Activated B cell treated with CpG ODN at 0.5 μM for 24 hours (primary cell): ENCODE measurements around the gene MXI1. TPM values are rescaled to one million over a fixed set of nuclear protein-coding genes. Genes with fewer than 3 reads are reported as not detected.

Source experiments
- ATAC-seq: fragments of 200-7000 bp; cut with Tn5 transposase; one replicate; pipeline ENCODE4 v1.10.0; 2021; ENCODE audit warnings: low read depth, mild to moderate bottlenecking, moderate library complexity
- CTCF ChIA-PET: fragments of 350-600 bp; sonication (Branson Sonifier 250); formaldehyde crosslinking; loops from one replicate; lab custom pipeline; 2021; ENCODE audit warnings: antibody characterized with exemption; lab: Charles Lee
- POLR2A ChIA-PET: fragments of 350-600 bp; sonication (Branson Sonifier 250); formaldehyde crosslinking; loops from one replicate; lab custom pipeline; 2021; ENCODE audit warnings: antibody characterized with exemption; lab: Charles Lee
- DNase-seq: peaks from one replicate; pipeline ENCODE4 v3.0.0; 2022
- H3K27ac Mint-ChIP-seq: one replicate; pipeline ENCODE4 v1.8.0; 2020; ENCODE audit warnings: mixed read lengths
- H3K27me3 Mint-ChIP-seq: one replicate; pipeline ENCODE4 v1.8.0; 2021; ENCODE audit warnings: mixed read lengths
- H3K36me3 Mint-ChIP-seq: one replicate; pipeline ENCODE4 v1.8.0; 2021; ENCODE audit warnings: low read depth, mixed read lengths
- H3K4me1 Mint-ChIP-seq: one replicate; pipeline ENCODE4 v1.8.0; 2021; ENCODE audit warnings: mixed read lengths
- H3K4me3 Mint-ChIP-seq: one replicate; pipeline ENCODE4 v1.8.0; 2020; ENCODE audit warnings: mild to moderate bottlenecking, mixed read lengths
- H3K9me3 Mint-ChIP-seq: one replicate; pipeline ENCODE4 v1.8.0; 2020; ENCODE audit warnings: mixed read lengths
- CTCF ChIP-seq: fragments of 200-600 bp; IDR thresholded peaks from one replicate; pipeline ENCODE4 v1.8.0; 2022; ENCODE audit warnings: antibody characterized with exemption, mild to moderate bottlenecking
- intact Hi-C: fragments of 100-400 bp; cut with micrococcal nuclease; formaldehyde crosslinking; loops from one replicate; pipeline ENCODE4 v1.15.1; 2024
- total RNA-seq: library from RNA; stranded (reverse); gene quantifications from 2 replicates; pipeline ENCODE4 v1.2.3, GENCODE V29; 2022

The MXI1 gene
- total RNA-seq, 1 donor from 2014 or later: 8.5 TPM

GRCh38 chr10:110254467-110254866, 47.1 kb downstream of the MXI1 start:
- no peak for TF ChIP-seq CTCF
- Mint-ChIP-seq H3K36me3 (peaks cover 15% of the 10 kb centered on the region), H3K27me3 (no peaks in the 10 kb centered on the region), H3K4me3 (no peak overlapping the region), H3K27ac (no peak overlapping the region), H3K9me3 (peaks cover 3% of the 10 kb centered on the region), H3K4me1 (no peaks in the 10 kb centered on the region)
- DNase-seq: no peak
- ATAC-seq: no peak
- CTCF ChIA-PET: interaction anchor here (1.0 kb wide), 1 partner anchor 15 kb away, joined by 3 read pairs; no protein-coding TSS in a partner anchor
- POLR2A ChIA-PET: no interaction called here
- intact Hi-C loops: no loop called here

- Mint-ChIP-seq H3K27ac (no peak overlapping the region), H3K9me3 (peaks cover 3% of the 10 kb centered on the region), H3K4me1 (no peaks in the 10 kb centered on the region), H3K4me3 (no peak overlapping the region), H3K27me3 (no peaks in the 10 kb centered on the region), H3K36me3 (peaks cover 11% of the 10 kb centered on the region)
- intact Hi-C loops: no loop called here
- ATAC-seq: no peak
- no peak for DNase-seq
- POLR2A ChIA-PET: interaction anchor here (0.6 kb wide), 1 partner anchor 251 kb away, joined by 5 read pairs; no protein-coding TSS in a partner anchor
- TF ChIP-seq CTCF: no peak
- CTCF ChIA-PET: no interaction called here
Measured at GRCh38 chr10:110258542-110258941, 51.1 kb downstream of the MXI1 start.

- POLR2A ChIA-PET: no interaction called here
- Mint-ChIP-seq H3K9me3 (peaks cover 3% of the 10 kb centered on the region), H3K27me3 (no peaks in the 10 kb centered on the region), H3K27ac (no peak overlapping the region), H3K4me1 (no peaks in the 10 kb centered on the region), H3K36me3 (peaks cover 10% of the 10 kb centered on the region), H3K4me3 (no peak overlapping the region)
- intact Hi-C loops: no loop called here
- ATAC-seq: no peak
- TF ChIP-seq CTCF: no peak
- no peak for DNase-seq
- CTCF ChIA-PET: no interaction called here
Measured at GRCh38 chr10:110259317-110259716, 51.9 kb downstream of the MXI1 start.

- Mint-ChIP-seq H3K27ac (no peak overlapping the region), H3K36me3 (peaks cover 3% of the 10 kb centered on the region), H3K27me3 (no peaks in the 10 kb centered on the region), H3K9me3 (no peaks in the 10 kb centered on the region), H3K4me3 (no peak overlapping the region), H3K4me1 (no peaks in the 10 kb centered on the region)
- intact Hi-C loops: no loop called here
- TF ChIP-seq CTCF: no peak
- ChIA-PET CTCF (interaction anchor here (0.6 to 0.7 kb wide), 2 partner anchors 18 to 21 kb away, joined by 3 read pairs; no protein-coding TSS in a partner anchor), POLR2A (no interaction called here)
- ATAC-seq (no peak), DNase-seq (no peak)
Measured at GRCh38 chr10:110260746-110261477, 53.5 kb downstream of the MXI1 start.

- intact Hi-C loops: no loop called here
- ATAC-seq (no peak), DNase-seq (no peak)
- ChIA-PET CTCF (interaction anchor here (0.9 to 1.3 kb wide), 2 partner anchors 15 to 125 kb away, joined by 3 to 4 read pairs; no protein-coding TSS in a partner anchor), POLR2A (interaction anchor here (0.7 to 1.6 kb wide), 2 partner anchors 10 to 36 kb away, joined by 3 to 4 read pairs; no protein-coding TSS in a partner anchor)
- Mint-ChIP-seq H3K27me3 (no peaks in the 10 kb centered on the region), H3K9me3 (no peaks in the 10 kb centered on the region), H3K27ac (no peak overlapping the region), H3K4me3 (no peak overlapping the region), H3K36me3 (no peaks in the 10 kb centered on the region), H3K4me1 (peaks cover 6% of the 10 kb centered on the region)
- no peak for TF ChIP-seq CTCF
Measured at GRCh38 chr10:110263164-110263563, 55.8 kb downstream of the MXI1 start.
